ENCODE results near the gene WWC2.

DNA sequence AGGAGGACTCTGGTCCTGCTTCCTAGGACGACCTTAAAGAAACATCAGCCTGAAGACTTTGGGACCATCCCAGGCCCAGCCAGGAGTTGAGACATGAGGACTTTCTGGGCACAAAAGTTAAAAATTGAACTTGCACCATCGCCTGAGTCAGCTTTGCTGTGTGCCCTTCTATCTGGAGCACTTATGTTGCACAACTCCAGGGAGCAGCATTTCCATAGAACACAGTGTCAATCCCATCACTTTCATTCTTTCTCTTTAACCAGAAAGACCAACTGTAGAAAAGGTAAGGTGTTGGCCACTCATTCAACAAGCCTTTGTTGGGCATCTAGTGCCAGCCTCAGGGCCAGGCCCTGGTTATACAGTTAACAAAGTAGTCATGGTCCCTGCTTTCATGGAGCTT lies 231.8 kb downstream of the WWC2 start:
- TF ChIP-seq, protein P1, sequence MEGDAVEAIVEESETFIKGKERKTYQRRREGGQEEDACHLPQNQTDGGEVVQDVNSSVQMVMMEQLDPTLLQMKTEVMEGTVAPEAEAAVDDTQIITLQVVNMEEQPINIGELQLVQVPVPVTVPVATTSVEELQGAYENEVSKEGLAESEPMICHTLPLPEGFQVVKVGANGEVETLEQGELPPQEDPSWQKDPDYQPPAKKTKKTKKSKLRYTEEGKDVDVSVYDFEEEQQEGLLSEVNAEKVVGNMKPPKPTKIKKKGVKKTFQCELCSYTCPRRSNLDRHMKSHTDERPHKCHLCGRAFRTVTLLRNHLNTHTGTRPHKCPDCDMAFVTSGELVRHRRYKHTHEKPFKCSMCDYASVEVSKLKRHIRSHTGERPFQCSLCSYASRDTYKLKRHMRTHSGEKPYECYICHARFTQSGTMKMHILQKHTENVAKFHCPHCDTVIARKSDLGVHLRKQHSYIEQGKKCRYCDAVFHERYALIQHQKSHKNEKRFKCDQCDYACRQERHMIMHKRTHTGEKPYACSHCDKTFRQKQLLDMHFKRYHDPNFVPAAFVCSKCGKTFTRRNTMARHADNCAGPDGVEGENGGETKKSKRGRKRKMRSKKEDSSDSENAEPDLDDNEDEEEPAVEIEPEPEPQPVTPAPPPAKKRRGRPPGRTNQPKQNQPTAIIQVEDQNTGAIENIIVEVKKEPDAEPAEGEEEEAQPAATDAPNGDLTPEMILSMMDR (IDR thresholded peaks at IDR 0.05; ENCODE audit: borderline replicate concordance, extremely low read depth, low read length, poor library complexity, severe bottlenecking) = no peak
- no peak for TF ChIP-seq EZH2 (IDR thresholded peaks at IDR 0.05; ENCODE audit: borderline replicate concordance, low read depth, low read length, severe bottlenecking)
